Osteocyte (in vitro differentiated cells): ENCODE results near the gene ATXN1. TPM values are rescaled to one million over a fixed set of nuclear protein-coding genes. Genes with fewer than 3 reads are reported as not detected.

Experiments
- DNase-seq: peaks from one replicate; pipeline ENCODE4 v3.0.0; 2021; ENCODE audit warnings: mixed read lengths; ENCODE audit not compliant: unreplicated experiment; ENCODE audit errors: extremely low spot score
- H3K27ac Mint-ChIP-seq: one replicate; pipeline ENCODE4 v1.8.0; 2021; ENCODE audit warnings: mild to moderate bottlenecking, mixed read lengths; ENCODE audit not compliant: unreplicated experiment
- H3K27me3 Mint-ChIP-seq: one replicate; pipeline ENCODE4 v1.8.0; 2021; ENCODE audit warnings: mixed read lengths; ENCODE audit not compliant: unreplicated experiment
- H3K36me3 Mint-ChIP-seq: one replicate; pipeline ENCODE4 v1.8.0; 2021; ENCODE audit warnings: mixed read lengths; ENCODE audit not compliant: unreplicated experiment
- H3K4me1 Mint-ChIP-seq: one replicate; pipeline ENCODE4 v1.8.0; 2021; ENCODE audit warnings: mixed read lengths; ENCODE audit not compliant: unreplicated experiment
- H3K4me3 Mint-ChIP-seq: one replicate; pipeline ENCODE4 v1.8.0; 2021; ENCODE audit warnings: mild to moderate bottlenecking, moderate library complexity, mixed read lengths; ENCODE audit not compliant: unreplicated experiment
- H3K9me3 Mint-ChIP-seq: one replicate; pipeline ENCODE4 v1.8.0; 2021; ENCODE audit warnings: mixed read lengths; ENCODE audit not compliant: unreplicated experiment
- total RNA-seq: library from RNA; stranded (reverse); gene quantifications from 2 replicates; pipeline ENCODE4 v1.2.1, GENCODE V29; 2021
- TF ChIP-seq, protein P1 (sequence below): fragments of 200-600 bp; sonication (generic); IDR thresholded peaks from 2 replicates; pipeline ENCODE4 v1.5.0; 2021; ENCODE audit warnings: antibody characterized with exemption, mild to moderate bottlenecking, moderate library complexity

The ATXN1 gene
- total RNA-seq, 1 donor from 2014 or later, result 54.4 TPM

GRCh38 chr6:16761471-16762267, 409 bp upstream of the ATXN1 start:
- Mint-ChIP-seq H3K9me3 (no peaks in the 10 kb centered on the region), H3K4me3 (peak overlapping the region; percentile 98), H3K27ac (peak overlapping the region; percentile 98), H3K27me3 (no peaks in the 10 kb centered on the region), H3K4me1 (peaks cover 61% of the 10 kb centered on the region), H3K36me3 (no peaks in the 10 kb centered on the region)
- TF ChIP-seq, protein P1, sequence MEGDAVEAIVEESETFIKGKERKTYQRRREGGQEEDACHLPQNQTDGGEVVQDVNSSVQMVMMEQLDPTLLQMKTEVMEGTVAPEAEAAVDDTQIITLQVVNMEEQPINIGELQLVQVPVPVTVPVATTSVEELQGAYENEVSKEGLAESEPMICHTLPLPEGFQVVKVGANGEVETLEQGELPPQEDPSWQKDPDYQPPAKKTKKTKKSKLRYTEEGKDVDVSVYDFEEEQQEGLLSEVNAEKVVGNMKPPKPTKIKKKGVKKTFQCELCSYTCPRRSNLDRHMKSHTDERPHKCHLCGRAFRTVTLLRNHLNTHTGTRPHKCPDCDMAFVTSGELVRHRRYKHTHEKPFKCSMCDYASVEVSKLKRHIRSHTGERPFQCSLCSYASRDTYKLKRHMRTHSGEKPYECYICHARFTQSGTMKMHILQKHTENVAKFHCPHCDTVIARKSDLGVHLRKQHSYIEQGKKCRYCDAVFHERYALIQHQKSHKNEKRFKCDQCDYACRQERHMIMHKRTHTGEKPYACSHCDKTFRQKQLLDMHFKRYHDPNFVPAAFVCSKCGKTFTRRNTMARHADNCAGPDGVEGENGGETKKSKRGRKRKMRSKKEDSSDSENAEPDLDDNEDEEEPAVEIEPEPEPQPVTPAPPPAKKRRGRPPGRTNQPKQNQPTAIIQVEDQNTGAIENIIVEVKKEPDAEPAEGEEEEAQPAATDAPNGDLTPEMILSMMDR, result peak; percentile 65
- DNase-seq, result peak; percentile 94

DNA sequence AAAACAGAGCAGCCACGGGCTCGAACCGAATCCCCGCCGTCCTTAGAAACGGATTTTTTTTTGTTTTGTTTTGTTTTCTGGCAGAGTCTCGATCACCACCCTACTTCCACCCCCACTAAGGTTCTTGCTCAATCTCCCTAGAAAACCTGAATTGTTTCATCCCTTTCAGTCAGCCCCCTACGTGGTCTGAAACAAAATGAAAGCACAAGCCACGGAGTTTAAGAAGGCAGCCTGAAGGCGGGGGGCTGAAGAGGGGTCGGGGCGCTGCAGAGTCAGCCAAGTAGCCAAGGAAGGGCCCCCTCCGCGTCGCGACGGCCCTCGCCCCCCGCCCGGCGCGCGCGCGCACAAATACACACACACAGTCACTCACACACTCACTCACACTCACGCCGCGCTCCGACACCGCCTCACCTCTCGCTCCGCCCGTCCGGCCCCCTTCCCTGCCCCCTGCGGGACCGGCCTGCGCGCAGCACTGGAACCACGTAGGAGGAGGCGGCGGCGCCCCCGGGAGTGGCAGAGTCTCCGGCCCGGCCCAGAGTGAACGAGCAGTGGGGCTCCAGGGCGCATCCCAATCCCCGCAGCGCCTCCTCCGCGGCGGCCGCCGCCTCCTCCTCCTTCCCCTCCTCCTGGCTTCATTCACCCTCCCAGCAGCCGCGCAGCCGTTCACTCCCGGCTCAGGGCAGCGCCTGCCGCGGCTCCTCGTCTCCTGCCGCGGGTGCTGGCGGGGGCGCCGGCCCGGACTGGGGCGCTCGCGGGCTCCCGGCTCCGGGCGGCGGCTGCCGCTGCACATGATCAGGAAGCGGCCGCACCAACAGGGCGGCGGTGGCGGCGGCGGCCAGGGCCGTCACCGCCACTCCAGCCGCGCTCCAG, 1.4 kb downstream of the ATXN1 start:
- no peaks in the 10 kb centered on the region for H3K9me3 Mint-ChIP-seq
- TF ChIP-seq, protein P1, result peak; percentile 29
- H3K36me3 Mint-ChIP-seq, result no peaks in the 10 kb centered on the region

DNA sequence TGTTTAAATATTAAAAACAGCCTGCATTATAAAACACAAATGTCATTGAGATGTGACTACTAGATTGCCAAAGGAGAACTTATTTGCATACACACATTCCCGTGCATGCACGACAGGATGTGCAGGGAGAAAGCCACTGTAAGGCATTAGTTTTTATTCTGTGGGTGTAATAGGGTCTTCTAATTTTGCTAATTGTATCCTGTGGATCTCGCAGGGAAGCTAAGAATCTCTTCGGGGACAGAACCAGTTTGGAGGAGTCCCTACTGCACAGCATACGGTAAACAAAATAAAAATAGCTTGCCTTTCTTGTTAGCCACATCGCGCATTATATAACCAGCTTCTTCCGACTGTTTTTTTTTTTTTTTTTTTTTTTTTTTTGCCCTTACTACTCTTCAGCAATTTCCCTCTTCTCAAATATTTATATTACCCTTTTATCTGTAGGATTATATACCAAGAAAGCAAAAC, 2.0 kb downstream of the ATXN1 start:
- TF ChIP-seq, protein P1, result no peak
- Mint-ChIP-seq H3K27ac (peak overlapping the region; percentile 98), H3K36me3 (no peaks in the 10 kb centered on the region), H3K9me3 (no peaks in the 10 kb centered on the region), H3K27me3 (no peaks in the 10 kb centered on the region), H3K4me3 (peak overlapping the region; percentile 98), H3K4me1 (peaks cover 58% of the 10 kb centered on the region)
- DNase-seq, result no peak

More for the DNA sequence above, 1.4 kb downstream of the ATXN1 start:
- peak; percentile 95 for DNase-seq
- H3K4me3 Mint-ChIP-seq, result peak overlapping the region; percentile 98
- peaks cover 58% of the 10 kb centered on the region for H3K4me1 Mint-ChIP-seq
- peak overlapping the region; percentile 98 for H3K27ac Mint-ChIP-seq
- H3K27me3 Mint-ChIP-seq, result no peaks in the 10 kb centered on the region

- peak overlapping the region; percentile 98 for H3K4me3 Mint-ChIP-seq
- H3K36me3 Mint-ChIP-seq, result no peaks in the 10 kb centered on the region
- no peaks in the 10 kb centered on the region for H3K9me3 Mint-ChIP-seq
- DNase-seq, result no peak
- peak overlapping the region; percentile 98 for H3K27ac Mint-ChIP-seq
- H3K4me1 Mint-ChIP-seq, result peaks cover 52% of the 10 kb centered on the region
- TF ChIP-seq, protein P1, result no peak
- H3K27me3 Mint-ChIP-seq, result no peaks in the 10 kb centered on the region
Observed at GRCh38 chr6:16758163-16758975, 2.9 kb downstream of the ATXN1 start.
